HepG2 (cell line): ENCODE results near the gene RNF11. TPM values are rescaled to one million over a fixed set of nuclear protein-coding genes. Genes with fewer than 3 reads are reported as not detected.

ENCODE experiments used
- ATAC-seq: fragments of 200-7000 bp; cut with Tn5 transposase; 3 replicates; pipeline ENCODE4 v1.9.1; 2020; ENCODE audit warnings: mild to moderate bottlenecking, moderate library complexity
- BruUV-seq: library from RNA; stranded (reverse); fragments of 400-500 nt; replicated peaks from 2 replicates; lab custom pipeline; 2021; lab: Mats Ljungman, UMichigan
- CTCF ChIA-PET: fragments of 300-600 bp; formaldehyde crosslinking; extraction: SDS; loops from one replicate; lab custom pipeline; 2021; ENCODE audit warnings: low total read pairs, inconsistent platforms, low intra/inter-chr PET ratio; lab: Yijun Ruan, JAX
- POLR2A ChIA-PET: fragments of 350-600 bp; sonication (Branson Sonifier 250); formaldehyde crosslinking; loops from one replicate; lab custom pipeline; 2020; ENCODE audit warnings: antibody characterized with exemption, inconsistent platforms; lab: Yijun Ruan, JAX
- DNase-seq: peaks from one replicate; pipeline ENCODE4 v3.0.0-alpha.2; 2015; ENCODE audit warnings: low spot score
- FAIRE-seq: peaks from 3 replicates; lab custom pipeline; 2011; peaks lifted over from hg19 to GRCh38; lab: Jason Lieb, UNC
- H2AFZ ChIP-seq: one replicate; pipeline ENCODE4 v1.6.1; 2011; ENCODE audit warnings: low read length, inconsistent platforms
- H3K27ac ChIP-seq: fragments of 300-600 bp; 3 replicates; pipeline ENCODE4 v1.8.0; 2011; ENCODE audit warnings: mixed run types, mild to moderate bottlenecking, mixed read lengths, low read length, inconsistent platforms; ENCODE audit not compliant: insufficient read depth; ENCODE audit errors: extremely low read length
- H3K27me3 ChIP-seq, 2 experiments: fragments of 200-600 bp in 1 of 2; 2 replicates in 1 of 2; 3 replicates in 1 of 2; pipeline versions ENCODE4 v1.6.0 to v1.8.0; 2011; ENCODE audit warnings: low read length in 2 of 2, mild to moderate bottlenecking in 2 of 2, moderate library complexity in 2 of 2, inconsistent platforms in 1 of 2; ENCODE audit not compliant: insufficient read depth in 2 of 2, control insufficient read depth in 1 of 2
- H3K36me3 ChIP-seq, 2 experiments: fragments of 200-600 bp in 1 of 2; replicated peaks in 1 of 2; 2 replicates in 1 of 2; 3 replicates in 1 of 2; pipeline versions ENCODE4 v1.5.1 to v1.8.0; 2011; ENCODE audit warnings: low read length in 2 of 2, inconsistent platforms in 1 of 2; ENCODE audit not compliant: insufficient read depth in 2 of 2, control insufficient read depth in 1 of 2
- H3K4me1 ChIP-seq: 2 replicates; pipeline ENCODE4 v1.5.1; 2012; ENCODE audit warnings: low read length, inconsistent platforms; ENCODE audit not compliant: insufficient read depth
- H3K4me2 ChIP-seq: 2 replicates; pipeline ENCODE4 v1.6.0; 2011; ENCODE audit warnings: low read depth, low read length, inconsistent platforms
- H3K4me3 ChIP-seq, 3 experiments: fragments of 200-600 bp in 1 of 3; sonication (generic), shearing (Covaris generic) in 1 of 3; replicated peaks in 1 of 3; 2 replicates each; pipeline ENCODE4 v1.5.1; 2011 to 2016; ENCODE audit warnings: low read length in 3 of 3, inconsistent platforms in 2 of 3, low read depth in 2 of 3, mild to moderate bottlenecking in 2 of 3, control low read depth in 1 of 3, mixed read lengths in 1 of 3; ENCODE audit not compliant: insufficient read depth in 1 of 3
- H3K79me2 ChIP-seq: one replicate; pipeline ENCODE4 v1.6.1; 2011; ENCODE audit warnings: low read length, inconsistent platforms; ENCODE audit not compliant: insufficient read depth
- H3K9ac ChIP-seq: 2 replicates; pipeline ENCODE4 v1.6.0; 2011; ENCODE audit warnings: mild to moderate bottlenecking, low read depth, low read length, inconsistent platforms; ENCODE audit not compliant: insufficient read depth
- H3K9me3 ChIP-seq: 2 replicates; pipeline ENCODE4 v1.5.1; 2012; ENCODE audit warnings: mild to moderate bottlenecking, low read length
- H4K20me1 ChIP-seq: 2 replicates; pipeline ENCODE4 v1.6.0; 2011; ENCODE audit warnings: inconsistent platforms, mild to moderate bottlenecking, low read length, moderate library complexity; ENCODE audit not compliant: insufficient read depth
- ADNP ChIP-seq: sonication (generic); formaldehyde crosslinking; IDR thresholded peaks from 2 replicates; pipeline ENCODE4 v1.4.0; 2020; ENCODE audit warnings: missing genetic modification reagents
- AGO1 ChIP-seq: fragments of 200-400 bp; formaldehyde crosslinking; IDR thresholded peaks from 2 replicates; pipeline ENCODE4 v1.6.1; 2017; ENCODE audit warnings: mild to moderate bottlenecking, low read depth, low read length, moderate library complexity; ENCODE audit not compliant: poor library complexity, severe bottlenecking
- BHLHE40 ChIP-seq: IDR thresholded peaks from 2 replicates; pipeline ENCODE4 v1.6.1; 2011; ENCODE audit warnings: low read length, improper control_type of control experiment
- MXD4 ChIP-seq: IDR thresholded peaks from 2 replicates; pipeline ENCODE4 v1.6.1; 2016; ENCODE audit warnings: mild to moderate bottlenecking, missing biosample characterization, missing genetic modification reagents
- NR1H2 ChIP-seq: sonication (generic); formaldehyde crosslinking; IDR thresholded peaks from 2 replicates; pipeline ENCODE4 v1.8.1; 2022; ENCODE audit warnings: low read depth, missing genetic modification reagents, borderline replicate concordance
- PHF8 ChIP-seq: sonication (generic); formaldehyde crosslinking; IDR thresholded peaks from 2 replicates; pipeline ENCODE4 v1.5.0; 2020; ENCODE audit warnings: missing genetic modification reagents
- ZNF160 ChIP-seq: sonication (generic); formaldehyde crosslinking; IDR thresholded peaks from 2 replicates; pipeline ENCODE4 v1.8.0; 2022; ENCODE audit warnings: mild to moderate bottlenecking, inconsistent platforms, missing genetic modification reagents
- ZNF530 ChIP-seq: sonication (generic); formaldehyde crosslinking; IDR thresholded peaks from 2 replicates; pipeline ENCODE4 v1.5.0; 2020; ENCODE audit warnings: low read depth, mild to moderate bottlenecking, missing genetic modification reagents
- ZNF720 ChIP-seq: sonication (generic); formaldehyde crosslinking; IDR thresholded peaks from 2 replicates; pipeline ENCODE4 v1.4.0; 2020; ENCODE audit warnings: missing genetic modification reagents
- ZNF891 ChIP-seq: sonication (generic); formaldehyde crosslinking; IDR thresholded peaks from 2 replicates; pipeline ENCODE4 v1.5.0; 2020; ENCODE audit warnings: mild to moderate bottlenecking, missing genetic modification reagents
- WGBS: methylation state at CpG from one replicate; pipeline ENCODE4 v1.1.6; 2017; ENCODE audit warnings: low lambda C conversion rate; 5-methylcytosine and 5-hydroxymethylcytosine counted together
- in situ Hi-C: cut with HindIII; loops from 2 replicates; pipeline ENCODE4 v1.10.0; 2017; ENCODE audit warnings: low pct_unique_long_range_greater_than_20kb; ENCODE audit not compliant: extremely low pct_ligation_motif_present
- intact Hi-C: fragments of 100-400 bp; cut with micrococcal nuclease; formaldehyde crosslinking; loops from one replicate; pipeline ENCODE4 v1.10.0; 2022; ENCODE audit not compliant: unreplicated experiment
- polyA plus RNA-seq, 8 experiments: library from polyadenylated mRNA; depleted of rRNA in 3 of 8; stranded (reverse) in 7 of 8; unstranded in 1 of 8; fragments of >200 nt; fragmentation: Illumina TruSeq in 4 of 8; extraction: Trizol in 4 of 8; gene quantifications; 2 replicates each; pipeline versions ENCODE4 v1.2.1 to v1.2.3, GENCODE V29; 2011 to 2016; ENCODE audit warnings: low read depth in 4 of 8, missing spikeins in 1 of 8, mixed read lengths in 1 of 8; ENCODE audit not compliant: insufficient read depth in 1 of 8
- total RNA-seq, 5 experiments: library from RNA; depleted of rRNA; stranded (reverse); fragments of >200 nt; fragmentation: Illumina TruSeq; extraction: Trizol; gene quantifications; 2 replicates each; pipeline ENCODE4 v1.2.3, GENCODE V29; 2016; ENCODE audit warnings: low read depth in 1 of 5
- TF ChIP-seq, protein P1 (sequence below): sonication (generic); formaldehyde crosslinking; conservative IDR thresholded peaks from 2 replicates; pipeline ENCODE4 v1.4.0; 2020; ENCODE audit warnings: missing genetic modification reagents
- TF ChIP-seq, protein P2 (sequence below): sonication (generic); formaldehyde crosslinking; IDR thresholded peaks from 2 replicates; pipeline ENCODE4 v1.4.0; 2020; ENCODE audit warnings: missing genetic modification reagents
- TF ChIP-seq, protein P3 (sequence below): sonication (generic); formaldehyde crosslinking; IDR thresholded peaks from 2 replicates; pipeline ENCODE4 v1.4.0; 2020; ENCODE audit warnings: missing genetic modification reagents
- TF ChIP-seq, protein P4 (sequence below): sonication (generic); formaldehyde crosslinking; IDR thresholded peaks from 2 replicates; pipeline ENCODE4 v1.8.1; 2022; ENCODE audit warnings: mild to moderate bottlenecking, missing genetic modification reagents
- TF ChIP-seq, protein P5 (sequence below): sonication (generic); formaldehyde crosslinking; IDR thresholded peaks from 2 replicates; pipeline ENCODE4 v1.4.0; 2020; ENCODE audit warnings: missing genetic modification reagents, borderline replicate concordance

The RNF11 gene
- total and polyA plus RNA-seq, 2 of the 13 experiments (the other 11 are each of a cell fraction or from before 2014, with no cell fraction given) = 41.2 to 48.8 TPM

DNA sequence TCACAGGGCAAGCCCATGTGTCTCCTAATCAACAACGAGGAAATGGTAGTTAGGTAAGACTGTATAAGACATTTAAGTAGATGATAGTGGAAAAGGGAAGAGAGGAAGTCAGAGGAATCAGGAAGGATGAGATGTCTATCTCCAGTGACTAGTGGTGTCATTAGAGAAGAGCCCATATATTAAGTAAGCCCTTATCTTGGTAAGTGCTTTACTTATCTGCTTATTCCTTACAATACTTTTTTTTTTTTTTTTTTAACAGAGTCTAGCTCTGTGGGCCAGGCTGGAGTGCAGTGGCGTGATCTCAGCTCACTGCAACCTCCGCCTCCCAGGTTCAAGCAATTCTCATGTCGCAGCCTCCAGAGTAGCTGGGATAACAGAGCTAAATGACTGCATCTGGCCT is 29.5 kb downstream of the RNF11 start:
- no peaks in the 10 kb centered on the region for H3K9me3 ChIP-seq
- H2AFZ ChIP-seq = no peak overlapping the region
- POLR2A ChIA-PET = no interaction called here
- peaks cover 0 to 4% of the 10 kb centered on the region in 2 experiments; a peak in 2 of 5 replicates for H3K36me3 ChIP-seq
- in situ Hi-C loops (no loop called here), intact Hi-C loops (no loop called here)
- DNase-seq (no peak), FAIRE-seq (no peak), ATAC-seq (no peak)
- H3K4me3 ChIP-seq = no peak overlapping the region
- peaks cover 29% of the 10 kb centered on the region; the same call in 1 of the 2 replicates for H4K20me1 ChIP-seq
- CTCF ChIA-PET = no interaction called here
- no TSS peak for BruUV-seq
- H3K27me3 ChIP-seq = no peaks in the 10 kb centered on the region
- 94% methylated on average over 4 of the region's 4 CpGs for WGBS
- peaks cover 36% of the 10 kb centered on the region for H3K79me2 ChIP-seq
- no peak overlapping the region for H3K9ac ChIP-seq
- no peak overlapping the region for H3K4me2 ChIP-seq
- no peaks in the 10 kb centered on the region for H3K4me1 ChIP-seq
- H3K27ac ChIP-seq = no peak overlapping the region
- TF ChIP-seq, protein P1, sequence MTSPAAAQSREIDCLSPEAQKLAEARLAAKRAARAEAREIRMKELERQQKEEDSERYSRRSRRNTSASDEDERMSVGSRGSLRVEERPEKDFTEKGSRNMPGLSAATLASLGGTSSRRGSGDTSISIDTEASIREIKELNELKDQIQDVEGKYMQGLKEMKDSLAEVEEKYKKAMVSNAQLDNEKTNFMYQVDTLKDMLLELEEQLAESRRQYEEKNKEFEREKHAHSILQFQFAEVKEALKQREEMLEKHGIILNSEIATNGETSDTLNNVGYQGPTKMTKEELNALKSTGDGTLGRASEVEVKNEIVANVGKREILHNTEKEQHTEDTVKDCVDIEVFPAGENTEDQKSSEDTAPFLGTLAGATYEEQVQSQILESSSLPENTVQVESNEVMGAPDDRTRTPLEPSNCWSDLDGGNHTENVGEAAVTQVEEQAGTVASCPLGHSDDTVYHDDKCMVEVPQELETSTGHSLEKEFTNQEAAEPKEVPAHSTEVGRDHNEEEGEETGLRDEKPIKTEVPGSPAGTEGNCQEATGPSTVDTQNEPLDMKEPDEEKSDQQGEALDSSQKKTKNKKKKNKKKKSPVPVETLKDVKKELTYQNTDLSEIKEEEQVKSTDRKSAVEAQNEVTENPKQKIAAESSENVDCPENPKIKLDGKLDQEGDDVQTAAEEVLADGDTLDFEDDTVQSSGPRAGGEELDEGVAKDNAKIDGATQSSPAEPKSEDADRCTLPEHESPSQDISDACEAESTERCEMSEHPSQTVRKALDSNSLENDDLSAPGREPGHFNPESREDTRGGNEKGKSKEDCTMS (CRISPR knock-in tag) = no peak
- TF ChIP-seq, protein P2, sequence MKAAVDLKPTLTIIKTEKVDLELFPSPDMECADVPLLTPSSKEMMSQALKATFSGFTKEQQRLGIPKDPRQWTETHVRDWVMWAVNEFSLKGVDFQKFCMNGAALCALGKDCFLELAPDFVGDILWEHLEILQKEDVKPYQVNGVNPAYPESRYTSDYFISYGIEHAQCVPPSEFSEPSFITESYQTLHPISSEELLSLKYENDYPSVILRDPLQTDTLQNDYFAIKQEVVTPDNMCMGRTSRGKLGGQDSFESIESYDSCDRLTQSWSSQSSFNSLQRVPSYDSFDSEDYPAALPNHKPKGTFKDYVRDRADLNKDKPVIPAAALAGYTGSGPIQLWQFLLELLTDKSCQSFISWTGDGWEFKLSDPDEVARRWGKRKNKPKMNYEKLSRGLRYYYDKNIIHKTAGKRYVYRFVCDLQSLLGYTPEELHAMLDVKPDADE (CRISPR knock-in tag) = no peak
- TF ChIP-seq NR1H2 (CRISPR knock-in tag) (no peak), ADNP (CRISPR knock-in tag) (no peak), PHF8 (CRISPR knock-in tag) (no peak), ZNF160 (CRISPR knock-in tag) (no peak), AGO1 (no peak), MXD4 (CRISPR knock-in tag) (no peak), BHLHE40 (no peak), ZNF720 (CRISPR knock-in tag) (no peak), ZNF530 (CRISPR knock-in tag) (no peak), ZNF891 (CRISPR knock-in tag) (no peak)
- TF ChIP-seq, protein P3, sequence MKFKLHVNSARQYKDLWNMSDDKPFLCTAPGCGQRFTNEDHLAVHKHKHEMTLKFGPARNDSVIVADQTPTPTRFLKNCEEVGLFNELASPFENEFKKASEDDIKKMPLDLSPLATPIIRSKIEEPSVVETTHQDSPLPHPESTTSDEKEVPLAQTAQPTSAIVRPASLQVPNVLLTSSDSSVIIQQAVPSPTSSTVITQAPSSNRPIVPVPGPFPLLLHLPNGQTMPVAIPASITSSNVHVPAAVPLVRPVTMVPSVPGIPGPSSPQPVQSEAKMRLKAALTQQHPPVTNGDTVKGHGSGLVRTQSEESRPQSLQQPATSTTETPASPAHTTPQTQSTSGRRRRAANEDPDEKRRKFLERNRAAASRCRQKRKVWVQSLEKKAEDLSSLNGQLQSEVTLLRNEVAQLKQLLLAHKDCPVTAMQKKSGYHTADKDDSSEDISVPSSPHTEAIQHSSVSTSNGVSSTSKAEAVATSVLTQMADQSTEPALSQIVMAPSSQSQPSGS (CRISPR knock-in tag) = no peak
- TF ChIP-seq, protein P4, sequence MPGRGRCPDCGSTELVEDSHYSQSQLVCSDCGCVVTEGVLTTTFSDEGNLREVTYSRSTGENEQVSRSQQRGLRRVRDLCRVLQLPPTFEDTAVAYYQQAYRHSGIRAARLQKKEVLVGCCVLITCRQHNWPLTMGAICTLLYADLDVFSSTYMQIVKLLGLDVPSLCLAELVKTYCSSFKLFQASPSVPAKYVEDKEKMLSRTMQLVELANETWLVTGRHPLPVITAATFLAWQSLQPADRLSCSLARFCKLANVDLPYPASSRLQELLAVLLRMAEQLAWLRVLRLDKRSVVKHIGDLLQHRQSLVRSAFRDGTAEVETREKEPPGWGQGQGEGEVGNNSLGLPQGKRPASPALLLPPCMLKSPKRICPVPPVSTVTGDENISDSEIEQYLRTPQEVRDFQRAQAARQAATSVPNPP (CRISPR knock-in tag) = no peak
- TF ChIP-seq, protein P5, sequence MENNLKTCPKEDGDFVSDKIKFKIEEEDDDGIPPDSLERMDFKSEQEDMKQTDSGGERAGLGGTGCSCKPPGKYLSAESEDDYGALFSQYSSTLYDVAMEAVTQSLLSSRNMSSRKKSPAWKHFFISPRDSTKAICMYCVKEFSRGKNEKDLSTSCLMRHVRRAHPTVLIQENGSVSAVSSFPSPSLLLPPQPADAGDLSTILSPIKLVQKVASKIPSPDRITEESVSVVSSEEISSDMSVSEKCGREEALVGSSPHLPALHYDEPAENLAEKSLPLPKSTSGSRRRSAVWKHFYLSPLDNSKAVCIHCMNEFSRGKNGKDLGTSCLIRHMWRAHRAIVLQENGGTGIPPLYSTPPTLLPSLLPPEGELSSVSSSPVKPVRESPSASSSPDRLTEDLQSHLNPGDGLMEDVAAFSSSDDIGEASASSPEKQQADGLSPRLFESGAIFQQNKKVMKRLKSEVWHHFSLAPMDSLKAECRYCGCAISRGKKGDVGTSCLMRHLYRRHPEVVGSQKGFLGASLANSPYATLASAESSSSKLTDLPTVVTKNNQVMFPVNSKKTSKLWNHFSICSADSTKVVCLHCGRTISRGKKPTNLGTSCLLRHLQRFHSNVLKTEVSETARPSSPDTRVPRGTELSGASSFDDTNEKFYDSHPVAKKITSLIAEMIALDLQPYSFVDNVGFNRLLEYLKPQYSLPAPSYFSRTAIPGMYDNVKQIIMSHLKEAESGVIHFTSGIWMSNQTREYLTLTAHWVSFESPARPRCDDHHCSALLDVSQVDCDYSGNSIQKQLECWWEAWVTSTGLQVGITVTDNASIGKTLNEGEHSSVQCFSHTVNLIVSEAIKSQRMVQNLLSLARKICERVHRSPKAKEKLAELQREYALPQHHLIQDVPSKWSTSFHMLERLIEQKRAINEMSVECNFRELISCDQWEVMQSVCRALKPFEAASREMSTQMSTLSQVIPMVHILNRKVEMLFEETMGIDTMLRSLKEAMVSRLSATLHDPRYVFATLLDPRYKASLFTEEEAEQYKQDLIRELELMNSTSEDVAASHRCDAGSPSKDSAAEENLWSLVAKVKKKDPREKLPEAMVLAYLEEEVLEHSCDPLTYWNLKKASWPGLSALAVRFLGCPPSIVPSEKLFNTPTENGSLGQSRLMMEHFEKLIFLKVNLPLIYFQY (CRISPR knock-in tag) = no peak
